ENCODE data around the gene EPHA1. TPM values are rescaled to one million over a fixed set of nuclear protein-coding genes. Genes with fewer than 3 reads are reported as not detected.

Gene EPHA1
- total RNA-seq, 1 experiment from 2014 or later: 0.39 TPM

- intact Hi-C loops (cut with micrococcal nuclease; ENCODE audit: unreplicated experiment): no loop called here
- DNase-seq (ENCODE audit: low read depth, low spot score) (no peak), ATAC-seq (no peak)
- no TSS peak for BruUV-seq (replicated peaks)
- POLR2A ChIA-PET: no interaction called here
- CTCF ChIA-PET: no interaction called here
- Histone ChIP-seq H3K9me3 (ENCODE audit: control insufficient read depth, insufficient read depth, low read depth, low read length) (no peaks in the 10 kb centered on the region), H3K36me3 (ENCODE audit: control insufficient read depth, insufficient read depth, low read length) (no peaks in the 10 kb centered on the region), H3K27me3 (ENCODE audit: control insufficient read depth, insufficient read depth, low read length) (peaks cover 10% of the 10 kb centered on the region), H3K27ac (ENCODE audit: low read length) (no peak overlapping the region), H3K4me3 (ENCODE audit: low read depth in 2 of 2, low read length in 2 of 2) (no peak overlapping the region), H3K4me1 (ENCODE audit: control insufficient read depth, insufficient read depth, low read length) (no peaks in the 10 kb centered on the region)
- TF ChIP-seq POLR2AphosphoS5 (IDR thresholded peaks at IDR 0.05; ENCODE audit: low read depth, low read length): no peak
- in situ Hi-C loops (cut with HindIII; ENCODE audit: low pct_unique_long_range_greater_than_20kb, low sequenced_read_pairs): no loop called here
Observed at GRCh38 chr7:143358626-143359025, 50.0 kb downstream of the EPHA1 start.

GRCh38 chr7:143356414-143357050, 52.1 kb downstream of the EPHA1 start:
- BruUV-seq (replicated peaks): no TSS peak
- DNase-seq (ENCODE audit: low read depth, low spot score): no peak
- ChIA-PET POLR2A (no interaction called here), CTCF (no interaction called here)
- Histone ChIP-seq H3K9me3 (ENCODE audit: control insufficient read depth, insufficient read depth, low read depth, low read length) (no peaks in the 10 kb centered on the region), H3K4me1 (ENCODE audit: control insufficient read depth, insufficient read depth, low read length) (no peaks in the 10 kb centered on the region), H3K27ac (ENCODE audit: low read length) (no peak overlapping the region), H3K27me3 (ENCODE audit: control insufficient read depth, insufficient read depth, low read length) (peaks cover 3% of the 10 kb centered on the region; the same call in 1 of the 2 replicates), H3K36me3 (ENCODE audit: control insufficient read depth, insufficient read depth, low read length) (no peaks in the 10 kb centered on the region), H3K4me3 (ENCODE audit: low read depth in 2 of 2, low read length in 2 of 2) (no peak overlapping the region)
- intact Hi-C loops (cut with micrococcal nuclease; ENCODE audit: unreplicated experiment): no loop called here
- TF ChIP-seq, protein P1, sequence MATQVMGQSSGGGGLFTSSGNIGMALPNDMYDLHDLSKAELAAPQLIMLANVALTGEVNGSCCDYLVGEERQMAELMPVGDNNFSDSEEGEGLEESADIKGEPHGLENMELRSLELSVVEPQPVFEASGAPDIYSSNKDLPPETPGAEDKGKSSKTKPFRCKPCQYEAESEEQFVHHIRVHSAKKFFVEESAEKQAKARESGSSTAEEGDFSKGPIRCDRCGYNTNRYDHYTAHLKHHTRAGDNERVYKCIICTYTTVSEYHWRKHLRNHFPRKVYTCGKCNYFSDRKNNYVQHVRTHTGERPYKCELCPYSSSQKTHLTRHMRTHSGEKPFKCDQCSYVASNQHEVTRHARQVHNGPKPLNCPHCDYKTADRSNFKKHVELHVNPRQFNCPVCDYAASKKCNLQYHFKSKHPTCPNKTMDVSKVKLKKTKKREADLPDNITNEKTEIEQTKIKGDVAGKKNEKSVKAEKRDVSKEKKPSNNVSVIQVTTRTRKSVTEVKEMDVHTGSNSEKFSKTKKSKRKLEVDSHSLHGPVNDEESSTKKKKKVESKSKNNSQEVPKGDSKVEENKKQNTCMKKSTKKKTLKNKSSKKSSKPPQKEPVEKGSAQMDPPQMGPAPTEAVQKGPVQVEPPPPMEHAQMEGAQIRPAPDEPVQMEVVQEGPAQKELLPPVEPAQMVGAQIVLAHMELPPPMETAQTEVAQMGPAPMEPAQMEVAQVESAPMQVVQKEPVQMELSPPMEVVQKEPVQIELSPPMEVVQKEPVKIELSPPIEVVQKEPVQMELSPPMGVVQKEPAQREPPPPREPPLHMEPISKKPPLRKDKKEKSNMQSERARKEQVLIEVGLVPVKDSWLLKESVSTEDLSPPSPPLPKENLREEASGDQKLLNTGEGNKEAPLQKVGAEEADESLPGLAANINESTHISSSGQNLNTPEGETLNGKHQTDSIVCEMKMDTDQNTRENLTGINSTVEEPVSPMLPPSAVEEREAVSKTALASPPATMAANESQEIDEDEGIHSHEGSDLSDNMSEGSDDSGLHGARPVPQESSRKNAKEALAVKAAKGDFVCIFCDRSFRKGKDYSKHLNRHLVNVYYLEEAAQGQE (IDR thresholded peaks at IDR 0.05; ENCODE audit: insufficient read depth in 1 of 2, low read depth in 2 of 2, low read length in 1 of 2): no peak
- TF ChIP-seq POLR2AphosphoS5 (IDR thresholded peaks at IDR 0.05; ENCODE audit: low read depth, low read length) (no peak), TCF7L2 (IDR thresholded peaks at IDR 0.05; ENCODE audit: low read depth, low read length) (no peak), SIN3A (IDR thresholded peaks at IDR 0.05; ENCODE audit: borderline replicate concordance, insufficient read depth, low read depth, low read length) (no peak)
- TF ChIP-seq, protein P2, sequence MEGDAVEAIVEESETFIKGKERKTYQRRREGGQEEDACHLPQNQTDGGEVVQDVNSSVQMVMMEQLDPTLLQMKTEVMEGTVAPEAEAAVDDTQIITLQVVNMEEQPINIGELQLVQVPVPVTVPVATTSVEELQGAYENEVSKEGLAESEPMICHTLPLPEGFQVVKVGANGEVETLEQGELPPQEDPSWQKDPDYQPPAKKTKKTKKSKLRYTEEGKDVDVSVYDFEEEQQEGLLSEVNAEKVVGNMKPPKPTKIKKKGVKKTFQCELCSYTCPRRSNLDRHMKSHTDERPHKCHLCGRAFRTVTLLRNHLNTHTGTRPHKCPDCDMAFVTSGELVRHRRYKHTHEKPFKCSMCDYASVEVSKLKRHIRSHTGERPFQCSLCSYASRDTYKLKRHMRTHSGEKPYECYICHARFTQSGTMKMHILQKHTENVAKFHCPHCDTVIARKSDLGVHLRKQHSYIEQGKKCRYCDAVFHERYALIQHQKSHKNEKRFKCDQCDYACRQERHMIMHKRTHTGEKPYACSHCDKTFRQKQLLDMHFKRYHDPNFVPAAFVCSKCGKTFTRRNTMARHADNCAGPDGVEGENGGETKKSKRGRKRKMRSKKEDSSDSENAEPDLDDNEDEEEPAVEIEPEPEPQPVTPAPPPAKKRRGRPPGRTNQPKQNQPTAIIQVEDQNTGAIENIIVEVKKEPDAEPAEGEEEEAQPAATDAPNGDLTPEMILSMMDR (IDR thresholded peaks at IDR 0.05): no peak
- in situ Hi-C loops (cut with HindIII; ENCODE audit: low pct_unique_long_range_greater_than_20kb, low sequenced_read_pairs): no loop called here
- no peak for ATAC-seq

All from Panc1 (cell line).